ENCODE data around the gene TRMT1.

TRMT1 gene

DNA sequence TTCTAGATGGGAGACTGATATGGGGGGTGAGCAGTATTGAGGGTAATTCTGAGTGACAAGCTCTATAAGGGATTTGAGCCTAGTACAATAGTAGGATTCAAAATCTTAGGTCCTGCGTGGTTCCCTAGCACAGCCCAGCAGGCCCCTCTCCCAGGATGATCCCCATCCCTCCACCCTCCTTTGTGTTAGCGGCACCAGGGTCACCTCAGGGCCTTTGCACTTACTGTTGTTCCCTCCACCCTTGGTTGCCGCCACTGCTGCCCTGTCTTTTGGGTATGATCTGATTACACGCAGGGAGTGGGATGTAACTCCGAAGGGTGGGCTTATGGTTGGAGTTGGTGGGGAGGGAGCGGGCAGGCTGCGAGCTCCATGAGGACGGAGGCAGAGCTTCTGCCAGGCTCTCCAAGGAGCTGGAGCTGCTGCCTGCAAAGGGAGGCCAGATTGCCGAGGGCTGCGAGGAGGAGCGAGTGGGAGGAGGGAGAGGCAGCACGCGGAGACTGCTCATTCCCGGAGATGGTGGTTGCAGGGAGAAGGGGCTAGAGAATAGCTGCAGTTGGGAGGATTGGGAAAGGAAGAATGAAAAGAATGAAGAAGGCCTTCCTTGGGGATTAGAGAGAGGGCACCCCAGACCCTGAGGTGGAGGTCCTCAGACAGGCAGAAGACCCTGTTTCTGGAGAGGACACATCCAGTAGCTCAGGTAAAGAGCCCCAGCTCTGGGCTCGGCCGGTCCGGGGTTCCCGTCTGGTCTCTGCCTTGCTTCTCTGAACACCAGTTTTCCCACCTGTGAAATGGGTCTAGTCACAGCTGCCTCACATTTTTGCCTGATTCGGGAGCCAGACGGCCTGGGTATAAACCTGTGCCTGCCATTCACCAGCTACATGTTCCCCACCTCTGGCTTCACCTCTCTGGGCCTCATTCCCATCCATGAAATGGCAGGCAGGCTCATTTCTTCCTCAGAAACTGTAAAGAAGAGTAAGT, 6.7 kb upstream of the TRMT1 start:
- DNase-seq (ENCODE audit: low read depth): no peak

- no peak for DNase-seq (ENCODE audit: low read depth)
Observed at GRCh38 chr19:13122275-13122878, 5.8 kb upstream of the TRMT1 start.

DNA sequence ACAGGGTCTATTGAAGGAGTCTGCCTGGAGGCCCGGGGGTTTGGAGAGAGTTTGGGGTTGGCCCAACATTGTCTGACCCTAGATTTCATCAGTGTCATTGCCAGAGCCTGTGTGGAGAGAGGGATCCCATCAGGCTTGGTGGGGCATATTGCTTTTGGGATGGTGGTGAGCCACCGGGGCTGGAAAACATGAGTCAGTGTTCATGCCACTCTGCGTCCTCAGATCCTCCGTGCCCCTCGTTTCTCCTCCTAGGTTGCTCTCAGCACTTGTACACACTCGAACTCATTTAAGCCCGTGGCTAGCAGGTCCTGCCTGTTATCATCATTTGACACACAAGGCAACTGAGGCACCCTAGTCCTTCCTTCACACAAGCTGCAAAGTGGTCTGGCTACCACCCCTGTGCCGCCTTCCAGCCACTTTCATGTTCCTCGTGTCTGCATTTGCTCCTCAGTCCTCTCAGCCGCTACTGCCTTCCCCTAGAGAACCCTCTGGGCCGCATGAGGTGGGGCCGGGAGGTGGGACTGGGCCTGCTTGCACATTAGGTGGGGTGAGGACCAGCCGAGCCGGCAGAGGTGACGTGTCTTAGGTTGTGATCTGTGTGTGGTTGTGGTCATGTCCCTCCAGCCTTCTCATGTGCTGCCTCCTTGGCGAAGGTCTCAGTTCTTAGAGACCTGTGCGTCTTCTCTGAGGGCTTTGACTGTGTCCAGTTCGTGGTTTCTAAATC, 5.2 kb upstream of the TRMT1 start:
- no peak for DNase-seq (ENCODE audit: low read depth)

- no peak for DNase-seq (ENCODE audit: low read depth)
Observed at GRCh38 chr19:13120817-13121216, 4.3 kb upstream of the TRMT1 start.

GRCh38 chr19:13120031-13120430, 3.5 kb upstream of the TRMT1 start:
- no peak for DNase-seq (ENCODE audit: low read depth)

GRCh38 chr19:13119627-13120026, 3.1 kb upstream of the TRMT1 start:
- no peak for DNase-seq (ENCODE audit: low read depth)

GRCh38 chr19:13118424-13119193, 2.1 kb upstream of the TRMT1 start:
- DNase-seq (ENCODE audit: low read depth): no peak

GRCh38 chr19:13117772-13118423, 1.4 kb upstream of the TRMT1 start, which contains the start of gene NACC1:
Gene NACC1 (plus strand): TSS chr19:13118264. CDS start chr19:13135208, 16,944 bp downstream.
- peak; percentile 70 for DNase-seq (ENCODE audit: low read depth)

GRCh38 chr19:13117176-13117771, 734 bp upstream of the TRMT1 start:
- DNase-seq (ENCODE audit: low read depth): no peak

- DNase-seq (ENCODE audit: low read depth): no peak
Observed at GRCh38 chr19:13115936-13116281, 631 bp downstream of the TRMT1 start.

- no peak for DNase-seq (ENCODE audit: low read depth)
Observed at GRCh38 chr19:13112555-13112954, 4.0 kb downstream of the TRMT1 start.

GRCh38 chr19:13110099-13110610, 6.4 kb downstream of the TRMT1 start:
- DNase-seq (ENCODE audit: low read depth): no peak

- DNase-seq (ENCODE audit: low read depth): no peak
Observed at GRCh38 chr19:13109361-13110098, 7.0 kb downstream of the TRMT1 start.

DNA sequence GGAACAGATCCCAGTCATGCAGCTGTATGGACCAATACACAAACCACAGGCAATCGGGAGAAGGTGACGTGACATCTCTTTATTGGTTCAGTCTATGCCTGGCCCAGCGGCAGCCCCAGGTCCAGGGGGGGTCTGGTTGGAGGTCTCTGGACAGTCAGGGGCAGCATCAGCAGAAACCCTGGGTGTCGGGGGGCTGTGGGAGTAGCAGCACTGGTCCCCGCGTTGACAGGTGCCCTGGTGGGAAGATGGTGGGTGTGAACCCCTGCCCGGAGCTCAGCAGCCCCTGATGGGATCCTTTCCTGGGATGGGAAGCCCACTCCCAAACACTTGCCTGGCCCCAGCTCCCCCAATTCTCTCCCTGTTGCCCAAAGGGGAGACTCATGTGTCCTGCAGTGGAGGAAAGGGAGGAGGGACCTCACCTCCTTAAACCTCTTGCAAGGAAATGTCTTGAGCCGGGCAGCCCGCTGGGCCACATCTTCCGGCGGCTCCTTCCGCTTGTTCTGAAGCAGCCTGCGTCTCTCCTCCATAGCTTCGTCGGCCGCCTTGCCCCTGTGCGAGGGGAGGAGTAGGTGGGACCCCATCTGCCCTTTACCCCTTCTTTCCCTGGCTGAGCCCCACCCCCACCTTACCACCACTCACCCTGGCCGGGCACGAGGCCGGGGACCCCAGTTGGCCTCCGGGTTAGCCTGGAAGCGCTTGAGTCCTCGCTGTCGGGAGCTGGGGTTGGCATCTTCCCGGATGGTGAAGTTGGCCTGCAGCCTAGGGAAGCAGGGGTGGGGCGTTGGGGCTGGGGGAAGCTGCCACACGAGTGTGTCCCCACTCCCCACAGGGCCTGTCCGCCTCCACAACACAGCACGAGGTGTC, 11.5 kb downstream of the TRMT1 start:
- DNase-seq (ENCODE audit: low read depth): no peak

DNA sequence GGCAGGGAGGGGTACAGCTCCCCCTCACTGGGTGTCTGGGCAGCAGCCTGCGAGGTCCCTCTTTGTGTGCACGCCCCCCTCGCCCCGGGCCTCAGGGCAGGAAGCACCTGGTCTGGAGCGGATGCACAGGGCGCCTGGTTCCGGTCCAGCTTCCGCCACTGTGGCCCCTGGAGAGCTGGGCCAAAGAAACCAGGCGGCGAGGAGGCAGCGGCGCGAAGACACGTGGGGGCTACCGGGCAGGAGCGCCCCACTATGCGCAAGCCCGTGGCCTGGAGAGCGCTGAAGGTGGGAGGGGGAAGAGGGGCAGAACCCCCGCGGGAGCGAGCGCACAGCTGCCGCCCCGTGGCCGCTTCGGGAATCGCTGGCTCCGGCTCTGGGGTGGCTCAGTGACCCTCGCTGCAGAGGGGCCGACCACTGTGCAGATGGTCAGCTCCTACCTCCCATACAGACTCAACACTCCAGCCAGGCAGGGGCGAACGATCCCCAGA, 12.1 kb downstream of the TRMT1 start:
- no peak for DNase-seq (ENCODE audit: low read depth)

GRCh38 chr19:13103581-13104359, 12.8 kb downstream of the TRMT1 start:
- DNase-seq (ENCODE audit: low read depth): no peak

GRCh38 chr19:13102666-13103580, 13.6 kb downstream of the TRMT1 start, which contains the start of gene LYL1:
Gene LYL1 (minus strand): TSS chr19:13102858. CDS start chr19:13101171, 1,687 bp downstream.
- DNase-seq (ENCODE audit: low read depth): no peak
